ENCODE measurements around the gene TCHHL1. TPM values are rescaled to one million over a fixed set of nuclear protein-coding genes. Genes with fewer than 3 reads are reported as not detected.
A peak's percentile ranks its signal among the peaks of the same experiment; 100 is the strongest.

The TCHHL1 gene
- total RNA-seq, 1 donor from 2014 or later, result 6.5 TPM

- no peaks in the 10 kb centered on the region for H3K27me3 Mint-ChIP-seq
- peak; percentile 85 for DNase-seq (ENCODE audit: extremely low spot score, unreplicated experiment)
- H3K27ac Mint-ChIP-seq, result peak within 1 kb of the TSS; percentile 95
- no peaks in the 10 kb centered on the region for H3K9me3 Mint-ChIP-seq
- H3K36me3 Mint-ChIP-seq, result peaks cover 22% of the 10 kb centered on the region
- no peak for TF ChIP-seq CTCF (conservative IDR thresholded peaks at IDR 0.05)
- peak within 1 kb of the TSS; percentile 89 for H3K4me3 Mint-ChIP-seq
- peaks cover 26% of the 10 kb centered on the region for H3K4me1 Mint-ChIP-seq (ENCODE audit: unreplicated experiment)
Measured at GRCh38 chr1:152036267-152037216, 52.3 kb downstream of the TCHHL1 start, which contains the start of gene S100A11. S100A11 (minus strand) TSS chr1:152037004; CDS start chr1:152036915, 89 bp downstream.

GRCh38 chr1:152035539-152036266 is 53.2 kb downstream of the TCHHL1 start:
- TF ChIP-seq CTCF (conservative IDR thresholded peaks at IDR 0.05), result no peak
- H3K36me3 Mint-ChIP-seq, result peaks cover 24% of the 10 kb centered on the region
- peaks cover 26% of the 10 kb centered on the region for H3K4me1 Mint-ChIP-seq (ENCODE audit: unreplicated experiment)
- peak overlapping the region; percentile 95 for H3K27ac Mint-ChIP-seq
- DNase-seq (ENCODE audit: extremely low spot score, unreplicated experiment), result no peak
- H3K9me3 Mint-ChIP-seq, result peaks cover 2% of the 10 kb centered on the region
- H3K27me3 Mint-ChIP-seq, result no peaks in the 10 kb centered on the region
- peak overlapping the region; percentile 89 for H3K4me3 Mint-ChIP-seq

GRCh38 chr1:152034654-152035538 is 54.0 kb downstream of the TCHHL1 start:
- peak overlapping the region; percentile 89 for H3K4me3 Mint-ChIP-seq
- H3K27ac Mint-ChIP-seq, result peak overlapping the region; percentile 95
- peaks cover 4% of the 10 kb centered on the region for H3K9me3 Mint-ChIP-seq
- no peak for DNase-seq (ENCODE audit: extremely low spot score, unreplicated experiment)
- no peaks in the 10 kb centered on the region for H3K27me3 Mint-ChIP-seq
- peak; percentile 81 for TF ChIP-seq CTCF (conservative IDR thresholded peaks at IDR 0.05)
- peaks cover 26% of the 10 kb centered on the region for H3K36me3 Mint-ChIP-seq
- peaks cover 26% of the 10 kb centered on the region for H3K4me1 Mint-ChIP-seq (ENCODE audit: unreplicated experiment)

GRCh38 chr1:152034324-152034653 is 54.6 kb downstream of the TCHHL1 start:
- Mint-ChIP-seq H3K4me1 (ENCODE audit: unreplicated experiment) (peaks cover 26% of the 10 kb centered on the region), H3K36me3 (peaks cover 26% of the 10 kb centered on the region), H3K27me3 (no peaks in the 10 kb centered on the region), H3K27ac (peak overlapping the region; percentile 95), H3K9me3 (peaks cover 4% of the 10 kb centered on the region), H3K4me3 (peak overlapping the region; percentile 89)
- no peak for DNase-seq (ENCODE audit: extremely low spot score, unreplicated experiment)
- TF ChIP-seq CTCF (conservative IDR thresholded peaks at IDR 0.05), result no peak

Other genes with a start within 250 kb of the TCHHL1 start
- 0.43 and 0.45 TPM in 2 replicates for gene C2CD4D, start 249.2 kb downstream of the TCHHL1 start, total RNA-seq (ENCODE audit: low replicate concordance)
- gene THEM5, start 235.4 kb downstream of the TCHHL1 start, total RNA-seq (ENCODE audit: low replicate concordance), result not detected in 2 replicates
- 4.7 and 15.6 TPM in 2 replicates for gene THEM4, start 179.6 kb downstream of the TCHHL1 start, total RNA-seq (ENCODE audit: low replicate concordance)
- gene S100A10, start 95.2 kb downstream of the TCHHL1 start, total RNA-seq (ENCODE audit: low replicate concordance), result 316 and 1,258 TPM in 2 replicates
- gene S100A11, start 52.1 kb downstream of the TCHHL1 start, total RNA-seq (ENCODE audit: low replicate concordance), result 511 and 1,438 TPM in 2 replicates
- gene TCHH, start 26.4 kb upstream of the TCHHL1 start, total RNA-seq (ENCODE audit: low replicate concordance), result 0.07 and 7.0 TPM in 2 replicates
- 0.34 and 1.3 TPM in 2 replicates for gene RPTN, start 70.2 kb upstream of the TCHHL1 start, total RNA-seq (ENCODE audit: low replicate concordance)
- gene HRNR, start 135.1 kb upstream of the TCHHL1 start, total RNA-seq (ENCODE audit: low replicate concordance), result not detected in 2 replicates
- 0.02 TPM in 1 of 2 replicates, not detected in the other for gene FLG, start 236.2 kb upstream of the TCHHL1 start, total RNA-seq (ENCODE audit: low replicate concordance)